Measurements from ENCODE around the gene HOXA3. TPM values are rescaled to one million over a fixed set of nuclear protein-coding genes. Genes with fewer than 3 reads are reported as not detected.

The HOXA3 gene
- total RNA-seq, 1 experiment from 2014 or later, result 4.7 TPM

DNA sequence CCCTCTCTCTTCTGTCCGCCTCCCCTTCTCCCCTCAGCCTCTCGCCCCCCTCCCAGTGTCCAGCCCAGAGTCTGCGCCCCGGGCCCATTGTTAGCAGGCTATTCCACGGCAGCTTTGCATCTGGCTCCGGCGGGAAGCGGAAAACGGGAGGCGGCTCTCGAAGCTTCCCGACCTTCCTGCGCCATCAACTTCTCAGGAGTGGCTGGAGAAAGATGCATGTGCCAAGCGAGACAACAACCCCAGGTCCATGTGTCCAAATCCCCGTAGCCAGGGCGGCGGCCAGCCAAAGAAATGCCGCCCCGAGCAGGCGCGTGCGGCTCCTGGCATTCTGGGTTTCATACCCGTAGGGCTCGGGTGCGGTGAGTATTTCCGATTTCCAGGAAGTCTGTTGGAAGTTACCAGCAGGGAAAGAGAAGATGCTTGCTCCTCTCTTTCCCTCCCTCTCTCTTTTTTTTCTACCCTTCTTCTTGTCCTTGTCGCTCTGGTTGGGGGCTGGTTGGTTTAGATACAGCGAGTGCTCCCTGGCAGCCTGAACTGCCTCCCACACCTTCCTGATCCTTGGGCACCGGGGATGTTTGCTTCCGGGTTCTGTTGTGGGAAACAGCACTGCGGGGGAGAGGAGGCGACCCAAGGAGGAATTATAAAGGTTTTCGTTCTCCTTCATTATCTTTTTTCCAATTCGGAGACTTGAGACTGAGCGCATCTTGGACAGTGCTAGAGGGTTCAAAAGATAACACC lies 48.7 kb downstream of the HOXA3 start:
- DNase-seq (ENCODE audit: low read depth), result no peak

DNA sequence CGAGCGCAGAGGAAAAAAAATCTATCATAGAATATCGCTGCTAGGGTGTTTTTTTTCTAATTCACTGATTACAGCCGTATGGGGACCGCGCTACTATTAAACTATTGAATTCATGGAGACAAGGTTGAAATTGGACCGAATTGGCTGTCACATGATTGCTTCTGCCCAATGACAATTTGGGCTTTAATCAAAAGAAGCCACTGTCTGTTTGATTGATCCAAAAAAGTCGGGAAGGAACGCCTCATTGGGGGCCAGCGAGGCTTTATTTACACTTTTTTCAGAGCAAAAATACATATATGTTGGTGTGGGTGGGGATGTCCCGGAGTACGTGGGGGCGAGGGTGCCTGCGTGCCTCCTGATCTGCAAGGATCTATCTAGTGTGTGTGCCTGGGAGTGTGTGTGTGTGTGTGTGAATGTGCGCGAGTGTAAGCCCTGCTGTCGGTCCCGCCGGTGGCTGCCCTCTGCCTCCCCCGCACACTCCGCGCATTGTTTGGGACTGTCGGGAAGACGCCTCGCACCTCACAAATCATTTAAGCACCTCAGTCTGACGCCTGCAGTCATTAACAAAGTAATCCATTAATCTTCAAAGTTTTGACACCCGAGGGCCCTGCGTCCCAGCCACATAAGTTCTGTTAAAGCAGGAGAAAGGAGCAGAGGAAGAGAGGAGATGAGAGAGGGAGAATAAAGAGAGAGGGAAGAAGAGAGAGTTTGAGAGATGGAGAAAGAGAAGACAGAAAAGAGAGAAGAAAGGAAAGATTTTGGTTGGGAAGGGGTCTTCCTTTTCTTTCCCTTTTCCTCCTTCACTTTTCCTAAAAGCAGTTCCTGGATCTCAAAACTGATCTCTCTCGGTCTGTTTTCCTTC lies 49.6 kb downstream of the HOXA3 start, which contains the start of gene HOXA2:
Gene HOXA2 (minus strand): TSS at position 103 of the 862 bp plus-strand sequence. CDS start 183 bp downstream, outside the sequence.
- peak; percentile 18 for DNase-seq (ENCODE audit: low read depth)

DNA sequence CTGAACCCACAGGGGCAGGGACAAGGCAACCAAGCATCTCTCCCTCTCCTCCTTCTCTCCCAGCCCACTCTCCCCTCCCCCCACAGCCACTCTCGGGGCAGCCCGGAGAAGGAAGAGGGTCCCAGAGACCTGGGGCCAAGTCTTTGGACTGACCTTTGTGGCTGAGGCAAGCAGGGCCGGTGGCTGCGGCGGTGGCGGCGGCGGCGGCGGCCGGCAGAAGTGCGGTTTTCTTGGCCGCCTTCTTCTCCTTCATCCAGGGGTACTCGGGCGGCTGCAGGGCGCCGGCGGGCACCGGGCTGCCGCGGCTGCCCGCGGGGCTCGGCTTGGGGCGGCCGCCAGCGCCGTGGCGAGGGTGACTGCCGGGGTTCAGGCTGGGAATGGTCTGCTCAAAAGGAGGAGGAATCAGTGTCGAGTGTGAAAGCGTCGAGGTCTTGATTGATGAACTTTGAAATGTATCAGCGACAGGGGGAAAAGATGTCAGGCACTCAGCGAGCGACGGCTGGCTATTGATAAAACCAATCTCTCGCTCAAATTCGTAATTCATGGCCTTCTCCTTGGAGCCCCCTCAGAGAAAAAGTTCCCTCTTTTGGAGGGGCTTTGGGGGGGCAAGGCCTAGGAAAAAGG lies 50.3 kb downstream of the HOXA3 start:
- no peak for DNase-seq (ENCODE audit: low read depth)

DNA sequence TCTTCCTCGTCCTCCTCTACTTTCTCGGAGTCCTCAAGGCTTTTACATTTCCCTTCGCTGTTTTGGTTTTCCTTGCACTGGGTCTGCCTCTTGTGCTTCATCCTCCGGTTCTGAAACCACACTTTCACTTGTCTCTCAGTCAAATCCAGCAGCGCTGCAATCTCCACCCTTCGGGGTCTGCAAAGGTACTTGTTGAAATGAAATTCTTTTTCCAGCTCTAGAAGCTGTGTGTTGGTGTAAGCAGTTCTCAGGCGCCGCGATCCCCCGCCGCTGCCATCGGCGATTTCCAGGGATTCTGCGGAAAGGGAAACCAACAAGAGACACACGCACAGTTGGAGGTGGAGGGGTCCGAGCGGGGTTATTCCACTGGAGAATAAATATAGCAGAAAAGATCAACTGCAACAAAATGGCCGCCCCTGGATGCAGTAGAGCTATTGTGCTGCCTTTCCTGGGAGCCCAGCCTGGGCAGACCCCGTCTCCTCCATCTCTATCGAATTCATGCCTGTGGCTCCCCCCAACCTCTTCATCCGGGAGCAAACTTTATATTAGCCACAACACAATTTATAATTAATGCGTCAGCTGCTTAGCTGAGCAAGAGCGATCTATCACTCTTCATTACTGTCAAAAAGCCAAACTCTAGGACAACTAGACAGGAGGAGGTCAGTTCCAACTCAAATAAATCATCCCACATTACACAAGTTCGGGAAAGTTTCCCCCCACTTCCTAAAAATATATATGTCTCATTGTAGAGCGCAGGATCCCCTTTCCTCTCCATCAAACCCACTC lies 51.0 kb downstream of the HOXA3 start:
- DNase-seq (ENCODE audit: low read depth), result no peak

DNA sequence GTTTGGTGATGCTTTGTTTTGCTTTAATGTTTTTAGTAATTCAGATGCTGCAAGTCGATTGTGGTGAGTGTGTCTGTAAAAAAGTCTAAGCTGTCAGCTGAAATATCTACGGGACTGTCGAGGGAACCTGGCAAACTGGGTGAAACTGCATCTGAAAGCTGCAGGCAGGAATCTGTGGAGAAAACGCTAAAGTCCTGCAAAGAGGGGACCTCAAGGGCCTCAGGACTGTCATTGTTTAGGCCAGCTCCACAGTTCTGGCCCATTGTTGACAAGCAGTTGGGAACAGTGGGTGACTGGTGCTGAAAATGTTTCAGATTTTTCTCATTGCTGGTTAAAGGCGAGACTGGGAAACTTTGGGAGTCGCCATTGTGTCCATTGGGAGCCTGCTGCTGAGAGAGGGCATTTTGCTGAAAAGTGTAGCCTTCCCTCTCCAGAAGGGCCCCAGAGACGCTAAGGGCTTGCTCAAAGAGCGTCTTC lies 51.7 kb downstream of the HOXA3 start:
- no peak for DNase-seq (ENCODE audit: low read depth)

DNA sequence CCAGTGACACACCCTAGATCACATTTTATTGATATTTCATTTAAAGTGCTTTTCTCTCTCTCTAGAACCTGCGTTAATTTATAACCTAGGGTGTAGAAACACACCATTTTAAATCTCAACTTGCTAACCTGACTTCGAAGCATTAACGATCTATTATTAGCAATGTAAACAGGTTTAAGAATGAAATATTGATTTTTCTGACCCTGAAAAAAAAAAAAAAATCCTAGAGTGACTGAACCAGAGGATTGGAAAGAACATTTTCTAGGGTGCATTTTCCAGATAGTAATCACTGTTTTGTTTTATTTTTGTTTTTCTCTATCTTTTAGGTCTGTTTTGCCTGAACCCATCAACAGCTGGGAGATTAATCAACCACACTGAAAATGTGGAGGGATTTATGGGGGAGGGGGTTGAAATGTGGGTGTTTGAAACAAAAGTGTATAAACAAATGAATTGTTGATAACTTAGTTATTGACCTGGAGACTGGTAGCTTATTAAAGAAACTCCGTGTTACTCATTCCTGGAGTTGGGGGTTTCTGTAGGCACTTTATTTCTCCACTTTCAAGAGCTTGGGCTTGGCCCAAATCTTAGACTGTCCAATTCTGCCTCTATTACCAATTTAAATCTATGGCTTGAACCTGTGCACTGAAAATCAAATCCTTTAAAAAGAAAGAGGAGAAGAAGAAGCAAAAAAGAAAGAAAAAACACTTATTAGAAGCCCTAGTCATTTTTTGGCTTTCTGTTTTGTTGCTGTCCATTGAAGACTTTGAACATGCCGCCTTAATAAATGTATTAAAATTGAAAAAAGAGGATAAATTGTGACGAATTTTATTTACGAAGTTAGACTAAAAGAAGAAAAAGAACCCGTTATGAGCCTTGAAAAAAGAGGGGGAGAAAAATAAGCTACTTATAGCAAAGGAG lies 52.7 kb downstream of the HOXA3 start:
- DNase-seq (ENCODE audit: low read depth), result no peak

DNA sequence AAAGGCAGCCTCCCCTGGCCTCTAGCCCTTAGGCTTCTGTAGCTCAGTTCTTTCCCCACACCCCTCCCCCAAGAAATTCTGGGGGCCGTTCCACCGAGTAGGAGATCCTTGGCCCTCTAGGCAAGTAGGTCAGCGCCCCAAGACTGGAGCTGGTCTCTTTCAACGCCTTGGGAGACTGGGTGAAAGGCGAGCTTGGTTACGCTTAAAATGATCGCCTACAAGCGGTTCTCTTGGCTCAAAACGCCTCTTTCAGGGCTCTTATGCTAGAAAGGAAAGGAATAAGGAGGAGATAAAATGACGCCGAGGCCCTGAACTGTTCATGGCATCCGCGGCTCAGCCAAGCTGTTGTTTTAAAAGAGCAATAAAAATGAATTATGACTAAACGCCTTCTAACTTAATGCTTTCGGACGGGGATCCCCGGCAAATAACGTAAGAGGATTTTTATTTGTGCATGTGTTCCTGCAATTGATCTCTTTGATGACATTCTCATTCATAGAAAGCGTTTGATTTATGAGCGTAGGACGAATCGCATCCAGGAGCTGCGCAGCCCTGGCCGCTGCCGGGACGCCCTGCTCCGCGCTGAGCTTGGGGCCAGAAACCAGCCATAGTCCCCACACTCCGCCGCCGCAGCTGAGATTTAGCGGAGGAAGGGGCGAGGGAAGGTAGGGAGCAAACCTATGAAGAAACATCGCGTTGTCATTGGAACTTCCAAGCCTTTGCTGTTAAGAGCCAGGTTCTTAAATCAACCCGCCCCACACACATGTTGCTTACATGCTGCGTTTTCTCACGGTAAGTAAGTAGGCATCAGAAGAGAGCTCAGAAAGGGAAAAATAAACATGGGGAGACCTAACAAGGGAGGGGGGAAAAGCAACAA lies 53.6 kb downstream of the HOXA3 start:
- DNase-seq (ENCODE audit: low read depth), result no peak

DNA sequence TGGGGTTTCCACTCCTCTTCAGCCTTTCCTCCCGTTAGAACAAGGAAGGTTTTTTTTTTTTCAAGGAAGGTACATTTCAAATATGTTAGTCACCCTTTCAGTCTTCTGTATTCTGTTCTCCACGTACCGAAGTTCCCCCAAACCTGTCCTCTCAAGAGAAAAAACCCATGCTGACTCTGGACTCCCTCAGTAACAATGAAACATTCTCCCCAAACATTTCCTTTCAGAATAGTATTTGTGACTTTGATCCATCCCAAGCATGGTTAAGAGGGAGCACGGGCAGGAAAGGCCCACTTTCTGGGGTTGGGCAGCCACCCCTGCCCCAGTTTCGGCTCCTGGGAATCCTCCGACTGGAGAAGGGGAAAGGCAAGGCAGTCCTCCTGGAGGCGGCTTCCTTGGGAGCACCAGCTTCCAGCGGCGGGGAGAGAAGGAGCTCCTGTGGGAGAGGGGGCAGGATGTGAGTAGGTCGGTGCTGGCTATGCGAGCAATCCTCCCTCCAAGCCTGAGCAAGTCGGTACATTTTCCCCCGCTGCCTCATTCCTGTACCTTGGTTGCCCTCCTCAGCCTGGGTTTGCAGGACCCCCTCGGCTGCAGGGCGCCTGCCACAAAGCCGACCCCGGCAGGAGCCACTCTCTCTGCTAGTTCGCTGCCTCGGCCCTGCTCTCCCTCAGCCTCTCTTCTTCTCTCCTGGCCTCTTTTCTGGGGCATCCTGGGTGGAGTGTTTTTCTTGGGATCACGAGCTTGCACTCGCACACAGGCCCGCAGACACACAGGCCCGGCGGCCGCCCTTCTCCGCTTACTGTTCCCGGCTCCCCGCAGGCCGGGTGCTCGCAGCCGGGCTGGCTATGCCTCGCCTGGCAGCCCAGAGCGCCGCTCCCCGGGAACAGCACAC lies 54.5 kb downstream of the HOXA3 start:
- peak; percentile 23 for DNase-seq (ENCODE audit: low read depth)

DNA sequence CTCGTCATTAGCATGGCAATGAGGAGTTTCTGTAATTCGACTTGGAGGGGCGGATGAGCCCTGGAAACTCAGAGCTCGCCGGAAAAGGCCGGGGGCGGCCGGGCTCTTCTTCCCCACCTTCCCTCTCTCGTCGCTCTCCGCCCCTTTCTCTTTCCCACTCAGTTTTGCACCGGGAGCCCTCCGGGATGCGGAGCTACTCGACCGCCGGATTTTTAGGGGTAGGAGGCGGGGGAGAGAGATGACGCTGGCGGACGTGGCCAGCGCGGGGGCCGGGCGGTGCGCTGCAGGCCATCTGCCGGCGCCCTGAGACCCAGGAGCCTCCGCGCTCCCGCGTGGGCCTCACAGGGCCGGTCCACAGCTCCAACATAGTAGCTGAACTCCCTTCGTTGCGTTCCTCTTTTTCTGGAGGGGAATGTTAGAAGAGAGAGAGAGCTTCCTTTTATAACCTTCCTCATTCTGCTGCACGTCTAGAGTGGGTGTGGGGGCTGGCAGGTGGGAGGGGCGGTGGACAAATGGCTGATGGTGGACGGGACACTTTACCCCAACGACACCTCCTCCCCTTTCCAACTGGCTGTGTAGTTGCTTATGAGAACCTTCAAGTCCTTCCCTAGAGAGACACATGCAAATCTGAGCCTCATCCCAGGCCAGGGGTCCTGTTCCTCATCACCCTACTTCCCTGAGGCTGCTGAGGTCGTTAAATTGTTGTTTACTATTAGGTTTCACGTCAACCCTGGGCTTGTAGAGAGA lies 55.4 kb downstream of the HOXA3 start:
- peak; percentile 76 for DNase-seq (ENCODE audit: low read depth)

DNA sequence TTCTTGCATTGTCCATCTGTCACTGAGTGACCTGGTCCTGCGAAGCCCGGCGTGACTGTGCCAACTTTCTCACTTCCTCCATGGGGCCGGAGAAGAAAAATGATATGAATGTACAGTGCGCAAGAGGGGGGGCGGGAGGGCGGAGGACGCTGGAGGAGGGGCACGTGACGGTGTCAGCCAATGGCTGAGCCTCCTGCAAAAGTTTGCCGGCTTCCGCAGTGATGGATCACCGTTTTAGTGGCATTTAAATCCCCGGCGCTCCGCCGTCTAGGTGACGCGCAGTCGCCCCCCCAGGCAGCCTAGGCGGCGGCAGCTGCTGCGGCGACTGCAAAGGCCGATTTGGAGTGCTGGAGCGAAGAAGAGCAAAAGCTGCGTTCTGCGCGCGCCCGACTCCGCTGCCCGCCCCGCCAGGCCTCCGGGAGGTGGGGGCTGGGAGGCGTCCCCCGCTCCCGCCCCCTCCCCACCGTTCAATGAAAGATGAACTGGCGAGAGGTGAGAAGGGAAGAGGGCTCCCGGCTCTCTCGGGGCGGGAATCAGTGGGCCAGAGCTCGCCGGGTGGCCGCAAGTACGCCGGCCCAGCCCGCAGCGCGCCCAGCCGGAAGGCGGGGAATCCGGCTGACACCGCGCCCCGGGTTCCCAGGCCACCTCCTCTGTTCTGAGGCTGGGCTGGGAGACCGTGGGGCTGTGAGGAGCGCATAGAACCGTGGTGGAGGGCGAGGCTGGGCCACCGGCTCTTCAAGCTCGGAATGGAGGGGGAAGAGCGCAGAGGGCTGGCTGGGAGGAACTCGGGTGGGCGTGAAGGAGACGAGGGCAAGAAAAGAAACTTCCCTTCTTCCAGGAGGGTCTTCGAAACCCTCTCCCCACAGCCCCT lies 56.3 kb downstream of the HOXA3 start, which contains the start of gene HOXA1:
Gene HOXA1 (minus strand): TSS at position 104 of the 871 bp plus-strand sequence. CDS start 88 bp downstream, at position 16.
- DNase-seq (ENCODE audit: low read depth), result peak; percentile 97

DNA sequence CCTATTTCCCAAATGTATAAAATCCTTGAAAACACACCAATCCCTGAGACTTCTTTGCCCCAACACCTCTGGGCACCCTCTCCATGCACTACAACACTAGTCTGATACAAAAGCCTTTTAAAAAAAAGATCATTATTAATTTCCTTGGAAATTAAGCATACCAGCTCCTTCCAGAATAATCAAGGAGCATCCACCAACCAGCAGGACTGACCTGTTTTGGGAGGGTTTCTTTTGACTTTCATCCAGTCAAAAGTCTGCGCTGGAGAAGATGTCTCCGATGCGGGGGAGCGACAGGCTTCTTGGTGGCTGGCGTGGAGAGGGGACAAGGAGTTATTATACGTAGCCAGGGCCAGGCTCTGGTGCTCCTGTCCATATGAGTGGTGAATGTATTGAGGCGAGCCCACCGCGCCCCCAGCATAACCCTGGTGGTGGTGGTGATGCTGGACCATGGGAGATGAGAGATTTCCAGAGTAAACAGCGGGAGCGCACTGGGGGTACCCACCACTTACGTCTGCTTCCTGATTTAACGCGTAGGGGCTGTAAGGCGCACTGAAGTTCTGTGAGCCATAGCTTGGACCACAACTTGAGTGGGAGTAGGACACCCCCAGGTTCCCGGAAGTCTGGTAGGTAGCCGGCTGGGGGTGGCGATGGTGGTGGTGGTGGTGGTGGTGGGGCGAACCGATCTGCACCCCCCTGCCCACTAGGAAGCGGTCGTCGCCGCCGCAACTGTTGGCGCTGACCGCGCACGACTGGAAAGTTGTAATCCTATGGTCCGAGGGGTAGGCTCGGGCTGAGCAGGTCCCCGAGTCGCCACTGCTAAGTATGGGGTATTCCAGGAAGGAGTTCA lies 57.1 kb downstream of the HOXA3 start:
- no peak for DNase-seq (ENCODE audit: low read depth)

DNA sequence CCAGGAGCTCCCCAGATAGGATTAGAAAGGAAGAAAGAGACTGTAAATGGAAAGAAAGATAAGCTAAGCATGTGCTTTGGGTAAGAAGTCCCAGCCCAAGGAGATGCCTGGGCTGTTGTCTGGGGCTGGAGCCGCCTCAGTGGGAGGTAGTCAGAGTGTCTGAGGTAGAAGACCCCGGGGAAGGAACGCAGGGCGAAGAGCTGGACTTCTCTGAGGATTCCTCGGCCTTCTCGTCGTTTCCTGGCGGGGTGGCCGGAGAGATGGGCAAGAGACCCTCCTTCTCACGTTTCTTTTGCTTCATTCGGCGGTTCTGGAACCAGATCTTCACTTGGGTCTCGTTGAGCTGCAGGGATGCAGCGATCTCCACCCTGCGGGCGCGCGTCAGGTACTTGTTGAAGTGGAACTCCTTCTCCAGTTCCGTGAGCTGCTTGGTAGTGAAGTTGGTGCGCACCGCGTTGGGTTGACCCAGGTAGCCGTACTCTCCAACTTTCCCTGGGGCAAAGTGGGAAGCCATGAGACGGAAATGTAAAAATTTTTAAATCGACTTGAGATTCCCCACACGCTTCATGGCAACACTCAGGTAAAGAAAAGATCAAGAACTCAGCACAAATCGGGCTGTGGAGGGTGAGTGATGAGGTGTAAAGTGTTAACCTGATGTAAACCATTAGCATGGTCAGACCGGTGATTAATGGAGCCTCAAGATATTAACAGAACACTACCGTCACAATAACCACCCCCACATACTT lies 57.9 kb downstream of the HOXA3 start:
- DNase-seq (ENCODE audit: low read depth), result no peak

DNA sequence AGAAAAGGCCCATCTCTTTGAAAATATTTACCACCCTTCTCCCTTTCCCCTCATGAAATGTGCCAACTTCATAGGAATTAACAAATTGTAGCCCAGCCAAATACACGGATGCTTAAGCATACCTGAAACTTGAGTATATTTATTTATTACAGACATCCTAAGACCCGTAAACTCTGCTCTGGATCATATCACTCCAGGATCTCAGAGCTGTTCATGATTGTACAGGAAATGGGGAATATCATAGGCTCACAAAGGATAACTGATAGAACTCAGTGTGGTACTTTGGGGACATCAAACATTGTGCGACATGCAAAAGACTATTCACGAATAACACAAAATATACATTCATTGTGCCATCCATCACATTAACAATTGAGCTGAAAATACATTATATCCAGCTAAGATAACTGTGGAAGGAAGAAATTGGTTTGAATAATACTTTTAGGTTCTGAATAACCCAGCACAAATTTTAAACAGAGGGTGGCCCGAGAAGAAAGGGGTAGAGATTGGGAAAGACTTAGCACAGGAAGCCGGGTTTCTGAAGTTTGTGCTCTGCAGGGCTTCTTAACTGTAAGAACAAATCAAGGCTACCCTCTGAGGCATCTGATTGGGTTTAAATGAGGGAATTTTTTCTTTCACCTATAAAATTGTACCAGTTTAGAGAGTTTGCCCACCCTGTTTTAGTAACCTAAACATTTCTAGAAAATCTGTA lies 59.0 kb downstream of the HOXA3 start:
- no peak for DNase-seq (ENCODE audit: low read depth)

DNA sequence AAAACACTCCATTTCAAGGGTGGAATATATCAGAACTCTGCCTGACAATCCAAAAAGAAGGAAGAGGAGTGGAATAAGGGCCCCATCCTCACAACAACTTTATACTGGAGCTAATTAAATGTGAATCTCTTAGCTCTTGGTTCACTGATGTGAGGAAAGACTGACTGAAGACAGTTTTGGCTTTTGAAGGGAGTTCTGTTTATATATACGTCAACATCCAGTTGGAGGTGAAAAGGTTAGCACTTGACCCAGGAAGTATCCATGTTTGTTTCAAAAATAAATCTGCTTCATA lies 59.6 kb downstream of the HOXA3 start:
- DNase-seq (ENCODE audit: low read depth), result no peak

Measured in RPMI7951 (cell line).